Thyroid gland (tissue), 4 donors: ENCODE data around the gene BRIP1.
"Not testable (repeated sequence)": the region's sequence is repeated elsewhere in the genome, so short reads cannot be mapped to it uniquely, and the experiment has no call there.

Source experiments
- POLR2A ChIP-seq, 2 donors: fragments of 450-650 bp; IDR thresholded peaks; one replicate each; pipeline ENCODE4 v1.6.1; 2017; ENCODE audit warnings: antibody characterized with exemption in 2 of 2, mild to moderate bottlenecking in 2 of 2, moderate library complexity in 1 of 2
- TF ChIP-seq, protein P1 (sequence below), 6 experiments: fragments of 200-600 bp in 3 of 6; fragments of 450-650 bp in 3 of 6; sonication (generic) in 3 of 6; IDR thresholded peaks; one replicate each; pipeline ENCODE4 v1.5.1; 2016 to 2019; ENCODE audit warnings: antibody characterized with exemption in 6 of 6, mild to moderate bottlenecking in 2 of 6, inconsistent platforms in 1 of 6, moderate library complexity in 1 of 6

DNA sequence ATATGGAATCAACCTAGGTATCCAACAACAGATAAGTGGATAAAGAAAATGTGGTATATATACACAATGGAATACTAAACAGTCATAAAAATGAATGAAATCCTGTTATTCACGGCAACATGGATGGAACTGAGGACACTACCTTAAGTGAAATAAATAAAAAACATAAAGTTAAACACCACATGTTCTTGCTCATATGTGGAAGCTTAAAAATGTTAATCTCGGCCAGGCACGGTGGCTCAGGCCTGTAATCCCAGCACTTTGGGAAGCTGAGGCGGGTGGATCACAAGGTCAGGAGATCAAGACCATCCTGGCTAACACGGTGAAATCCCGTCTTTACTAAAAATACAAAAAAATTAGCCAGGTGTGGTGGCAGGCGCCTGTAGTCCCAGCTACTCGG, 144.1 kb downstream of the BRIP1 start:
- TF ChIP-seq, protein P1, sequence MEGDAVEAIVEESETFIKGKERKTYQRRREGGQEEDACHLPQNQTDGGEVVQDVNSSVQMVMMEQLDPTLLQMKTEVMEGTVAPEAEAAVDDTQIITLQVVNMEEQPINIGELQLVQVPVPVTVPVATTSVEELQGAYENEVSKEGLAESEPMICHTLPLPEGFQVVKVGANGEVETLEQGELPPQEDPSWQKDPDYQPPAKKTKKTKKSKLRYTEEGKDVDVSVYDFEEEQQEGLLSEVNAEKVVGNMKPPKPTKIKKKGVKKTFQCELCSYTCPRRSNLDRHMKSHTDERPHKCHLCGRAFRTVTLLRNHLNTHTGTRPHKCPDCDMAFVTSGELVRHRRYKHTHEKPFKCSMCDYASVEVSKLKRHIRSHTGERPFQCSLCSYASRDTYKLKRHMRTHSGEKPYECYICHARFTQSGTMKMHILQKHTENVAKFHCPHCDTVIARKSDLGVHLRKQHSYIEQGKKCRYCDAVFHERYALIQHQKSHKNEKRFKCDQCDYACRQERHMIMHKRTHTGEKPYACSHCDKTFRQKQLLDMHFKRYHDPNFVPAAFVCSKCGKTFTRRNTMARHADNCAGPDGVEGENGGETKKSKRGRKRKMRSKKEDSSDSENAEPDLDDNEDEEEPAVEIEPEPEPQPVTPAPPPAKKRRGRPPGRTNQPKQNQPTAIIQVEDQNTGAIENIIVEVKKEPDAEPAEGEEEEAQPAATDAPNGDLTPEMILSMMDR (IDR thresholded peaks at IDR 0.05) = not testable (repeated sequence)
- not testable (repeated sequence) for TF ChIP-seq POLR2A (IDR thresholded peaks at IDR 0.05)
